Panc1 (cell line): ENCODE data around the gene NT5DC2. TPM values are rescaled to one million over a fixed set of nuclear protein-coding genes. Genes with fewer than 3 reads are reported as not detected.

ENCODE experiments used
- ATAC-seq: fragments of 200-7000 bp; cut with Tn5 transposase; 2 replicates; pipeline ENCODE4 v1.9.1; 2020; ENCODE audit warnings: mild to moderate bottlenecking, moderate library complexity
- BruUV-seq: library from RNA; stranded (reverse); fragments of 400-500 nt; replicated peaks from 2 replicates; lab custom pipeline; 2021; lab: Mats Ljungman, UMichigan
- CTCF ChIA-PET: fragments of 300-600 bp; sonication (Branson Sonifier 250); formaldehyde crosslinking; loops from one replicate; lab custom pipeline; 2022; ENCODE audit warnings: antibody characterized with exemption; lab: Charles Lee
- POLR2A ChIA-PET: fragments of 300-600 bp; sonication (Branson Sonifier 250); formaldehyde crosslinking; loops from one replicate; lab custom pipeline; 2022; ENCODE audit warnings: antibody characterized with exemption; lab: Charles Lee
- DNase-seq: peaks from one replicate; pipeline ENCODE4 v3.0.0-alpha.2; 2010; ENCODE audit warnings: low read depth, low spot score
- H3K27ac ChIP-seq: 2 replicates; pipeline ENCODE4 v1.5.1; 2011; ENCODE audit warnings: mild to moderate bottlenecking, low read length, inconsistent platforms
- H3K27me3 ChIP-seq: fragments of 200-500 bp; sonication (Bioruptor generic); 2 replicates; pipeline ENCODE4 v1.6.0; 2014; ENCODE audit warnings: low read length, inconsistent platforms; ENCODE audit not compliant: control insufficient read depth, insufficient read depth
- H3K36me3 ChIP-seq: fragments of 200-500 bp; sonication (Bioruptor generic); 2 replicates; pipeline ENCODE4 v1.5.1; 2014; ENCODE audit warnings: inconsistent platforms, mild to moderate bottlenecking, low read length, moderate library complexity; ENCODE audit not compliant: control insufficient read depth, insufficient read depth
- H3K4me1 ChIP-seq: 2 replicates; pipeline ENCODE4 v1.5.1; 2011; ENCODE audit warnings: inconsistent platforms, mild to moderate bottlenecking, low read length, moderate library complexity; ENCODE audit not compliant: control insufficient read depth, insufficient read depth
- H3K4me3 ChIP-seq, 2 experiments: 2 replicates each; pipeline ENCODE4 v1.5.1; 2011 to 2012; ENCODE audit warnings: low read depth in 2 of 2, low read length in 2 of 2, mild to moderate bottlenecking in 2 of 2, inconsistent platforms in 1 of 2, moderate library complexity in 1 of 2
- H3K9me3 ChIP-seq: fragments of 200-500 bp; sonication (Bioruptor generic); 2 replicates; pipeline ENCODE4 v1.5.1; 2014; ENCODE audit warnings: low read depth, mild to moderate bottlenecking, inconsistent platforms, low read length, moderate library complexity; ENCODE audit not compliant: control insufficient read depth, insufficient read depth
- POLR2AphosphoS5 ChIP-seq: IDR thresholded peaks from 2 replicates; pipeline ENCODE4 v1.6.1; 2012; ENCODE audit warnings: mild to moderate bottlenecking, low read depth, low read length, moderate library complexity
- SIN3A ChIP-seq: IDR thresholded peaks from 2 replicates; pipeline ENCODE4 v1.6.1; 2012; ENCODE audit warnings: low read depth, mild to moderate bottlenecking, low read length, moderate library complexity, borderline replicate concordance; ENCODE audit not compliant: insufficient read depth
- TCF7L2 ChIP-seq: IDR thresholded peaks from 2 replicates; pipeline ENCODE4 v1.6.1; 2011; ENCODE audit warnings: mild to moderate bottlenecking, low read depth, low read length, inconsistent platforms
- in situ Hi-C: cut with HindIII; loops from 2 replicates; pipeline ENCODE4 v1.10.0; 2016; ENCODE audit warnings: low sequenced_read_pairs, low pct_unique_long_range_greater_than_20kb
- intact Hi-C: fragments of 100-400 bp; cut with micrococcal nuclease; formaldehyde crosslinking; loops from one replicate; pipeline ENCODE4 v1.10.0; 2022; ENCODE audit not compliant: unreplicated experiment
- total RNA-seq: library from RNA; stranded (reverse); gene quantifications from one replicate; pipeline ENCODE4 v1.2.1, GENCODE V29; 2021; ENCODE audit not compliant: unreplicated experiment
- TF ChIP-seq, protein P1 (sequence below): fragments of 450-650 bp; IDR thresholded peaks from 2 replicates; pipeline ENCODE4 v1.5.1; 2017; ENCODE audit warnings: mild to moderate bottlenecking
- TF ChIP-seq, protein P2 (sequence below), 2 experiments: IDR thresholded peaks; 2 replicates each; pipeline ENCODE4 v1.6.1; 2011 to 2012; ENCODE audit warnings: low read depth in 2 of 2, control low read depth in 1 of 2, low read length in 1 of 2, mild to moderate bottlenecking in 1 of 2, moderate library complexity in 1 of 2; ENCODE audit not compliant: insufficient read depth in 1 of 2

NT5DC2 gene
- total RNA-seq, 1 experiment from 2014 or later, result 137 TPM

DNA sequence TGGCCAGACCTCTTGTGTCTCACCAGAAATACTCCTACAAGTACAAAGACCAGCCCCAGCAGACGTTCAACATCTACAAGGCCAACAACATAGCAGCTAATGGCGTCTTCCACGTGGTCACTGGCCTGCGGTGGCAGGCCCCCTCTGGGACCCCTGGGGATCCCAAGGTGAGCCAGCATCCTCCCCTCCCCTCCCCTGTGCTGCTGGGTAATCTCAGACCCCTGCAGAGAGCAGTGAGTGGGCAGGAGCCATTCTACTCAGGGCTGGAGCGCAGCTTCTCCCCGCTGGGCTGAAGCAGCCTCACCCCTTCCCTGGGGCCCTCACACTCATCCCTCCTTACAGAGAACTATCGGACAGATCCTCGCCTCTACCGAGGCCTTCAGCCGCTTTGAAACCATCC is 28.7 kb downstream of the NT5DC2 start:
- in situ Hi-C loops (no loop called here), intact Hi-C loops (no loop called here)
- CTCF ChIA-PET, result no interaction called here
- ATAC-seq, result no peak
- Histone ChIP-seq H3K36me3 (no peaks in the 10 kb centered on the region), H3K27me3 (no peaks in the 10 kb centered on the region), H3K27ac (no peak overlapping the region), H3K4me1 (no peaks in the 10 kb centered on the region), H3K4me3 (no peak overlapping the region), H3K9me3 (no peaks in the 10 kb centered on the region)
- TF ChIP-seq POLR2AphosphoS5 (no peak), TCF7L2 (no peak), SIN3A (no peak)
- TF ChIP-seq, protein P1, sequence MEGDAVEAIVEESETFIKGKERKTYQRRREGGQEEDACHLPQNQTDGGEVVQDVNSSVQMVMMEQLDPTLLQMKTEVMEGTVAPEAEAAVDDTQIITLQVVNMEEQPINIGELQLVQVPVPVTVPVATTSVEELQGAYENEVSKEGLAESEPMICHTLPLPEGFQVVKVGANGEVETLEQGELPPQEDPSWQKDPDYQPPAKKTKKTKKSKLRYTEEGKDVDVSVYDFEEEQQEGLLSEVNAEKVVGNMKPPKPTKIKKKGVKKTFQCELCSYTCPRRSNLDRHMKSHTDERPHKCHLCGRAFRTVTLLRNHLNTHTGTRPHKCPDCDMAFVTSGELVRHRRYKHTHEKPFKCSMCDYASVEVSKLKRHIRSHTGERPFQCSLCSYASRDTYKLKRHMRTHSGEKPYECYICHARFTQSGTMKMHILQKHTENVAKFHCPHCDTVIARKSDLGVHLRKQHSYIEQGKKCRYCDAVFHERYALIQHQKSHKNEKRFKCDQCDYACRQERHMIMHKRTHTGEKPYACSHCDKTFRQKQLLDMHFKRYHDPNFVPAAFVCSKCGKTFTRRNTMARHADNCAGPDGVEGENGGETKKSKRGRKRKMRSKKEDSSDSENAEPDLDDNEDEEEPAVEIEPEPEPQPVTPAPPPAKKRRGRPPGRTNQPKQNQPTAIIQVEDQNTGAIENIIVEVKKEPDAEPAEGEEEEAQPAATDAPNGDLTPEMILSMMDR, result no peak
- TF ChIP-seq, protein P2, sequence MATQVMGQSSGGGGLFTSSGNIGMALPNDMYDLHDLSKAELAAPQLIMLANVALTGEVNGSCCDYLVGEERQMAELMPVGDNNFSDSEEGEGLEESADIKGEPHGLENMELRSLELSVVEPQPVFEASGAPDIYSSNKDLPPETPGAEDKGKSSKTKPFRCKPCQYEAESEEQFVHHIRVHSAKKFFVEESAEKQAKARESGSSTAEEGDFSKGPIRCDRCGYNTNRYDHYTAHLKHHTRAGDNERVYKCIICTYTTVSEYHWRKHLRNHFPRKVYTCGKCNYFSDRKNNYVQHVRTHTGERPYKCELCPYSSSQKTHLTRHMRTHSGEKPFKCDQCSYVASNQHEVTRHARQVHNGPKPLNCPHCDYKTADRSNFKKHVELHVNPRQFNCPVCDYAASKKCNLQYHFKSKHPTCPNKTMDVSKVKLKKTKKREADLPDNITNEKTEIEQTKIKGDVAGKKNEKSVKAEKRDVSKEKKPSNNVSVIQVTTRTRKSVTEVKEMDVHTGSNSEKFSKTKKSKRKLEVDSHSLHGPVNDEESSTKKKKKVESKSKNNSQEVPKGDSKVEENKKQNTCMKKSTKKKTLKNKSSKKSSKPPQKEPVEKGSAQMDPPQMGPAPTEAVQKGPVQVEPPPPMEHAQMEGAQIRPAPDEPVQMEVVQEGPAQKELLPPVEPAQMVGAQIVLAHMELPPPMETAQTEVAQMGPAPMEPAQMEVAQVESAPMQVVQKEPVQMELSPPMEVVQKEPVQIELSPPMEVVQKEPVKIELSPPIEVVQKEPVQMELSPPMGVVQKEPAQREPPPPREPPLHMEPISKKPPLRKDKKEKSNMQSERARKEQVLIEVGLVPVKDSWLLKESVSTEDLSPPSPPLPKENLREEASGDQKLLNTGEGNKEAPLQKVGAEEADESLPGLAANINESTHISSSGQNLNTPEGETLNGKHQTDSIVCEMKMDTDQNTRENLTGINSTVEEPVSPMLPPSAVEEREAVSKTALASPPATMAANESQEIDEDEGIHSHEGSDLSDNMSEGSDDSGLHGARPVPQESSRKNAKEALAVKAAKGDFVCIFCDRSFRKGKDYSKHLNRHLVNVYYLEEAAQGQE (IDR thresholded peaks at IDR 0.05; ENCODE audit: insufficient read depth in 1 of 2, low read depth in 2 of 2, low read length in 1 of 2), result no peak
- BruUV-seq, result no TSS peak
- POLR2A ChIA-PET, result no interaction called here
- no peak for DNase-seq

DNA sequence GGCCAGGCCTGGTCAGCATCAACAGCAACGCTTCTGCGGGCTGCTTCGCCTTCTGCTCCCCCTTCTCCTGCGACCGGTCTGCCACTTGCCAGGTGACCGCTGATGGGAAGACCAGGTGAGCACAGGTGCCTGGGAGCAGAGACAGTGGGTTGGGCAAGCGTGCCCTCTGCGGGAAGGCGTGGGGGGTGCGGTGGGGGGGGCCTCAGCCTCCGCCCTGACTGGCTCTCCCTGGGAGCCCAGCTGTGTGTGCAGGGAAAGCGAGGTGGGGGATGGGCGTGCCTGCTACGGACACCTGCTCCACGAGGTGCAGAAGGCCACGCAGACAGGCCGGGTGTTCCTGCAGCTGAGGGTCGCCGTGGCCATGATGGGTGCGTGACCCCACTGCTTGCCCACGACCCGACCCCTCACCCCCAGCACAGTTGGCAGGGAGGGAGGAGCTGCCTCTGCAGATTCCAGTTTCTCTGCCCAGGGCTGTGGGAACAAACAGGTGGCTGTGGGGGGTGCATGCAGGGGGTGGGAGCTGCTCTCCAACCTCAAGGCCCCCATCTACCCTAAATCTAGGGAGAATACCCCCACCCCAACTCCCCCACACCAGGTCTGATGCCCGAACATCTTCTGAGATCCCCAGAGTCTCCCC is 29.8 kb downstream of the NT5DC2 start:
- CTCF ChIA-PET, result interaction anchor here (0.7 kb wide), 1 partner anchor 35 kb away, joined by 3 read pairs; no protein-coding TSS in a partner anchor

More for the DNA sequence above, 29.8 kb downstream of the NT5DC2 start:
- no peak overlapping the region for H3K27ac ChIP-seq
- no peaks in the 10 kb centered on the region for H3K4me1 ChIP-seq
- in situ Hi-C loops (no loop called here), intact Hi-C loops (no loop called here)
- ATAC-seq (no peak), DNase-seq (no peak)
- no peaks in the 10 kb centered on the region for H3K36me3 ChIP-seq
- H3K4me3 ChIP-seq, result no peak overlapping the region
- no peaks in the 10 kb centered on the region for H3K27me3 ChIP-seq
- POLR2A ChIA-PET, result no interaction called here
- no peaks in the 10 kb centered on the region for H3K9me3 ChIP-seq
- BruUV-seq, result no TSS peak
- TF ChIP-seq TCF7L2, result no peak
- TF ChIP-seq, protein P1, result no peak
- no peak for TF ChIP-seq SIN3A
- TF ChIP-seq POLR2AphosphoS5, result no peak
- TF ChIP-seq, protein P2 (IDR thresholded peaks at IDR 0.05; ENCODE audit: insufficient read depth in 1 of 2, low read depth in 2 of 2, low read length in 1 of 2), result no peak
